Testis (tissue), 3 donors: ENCODE measurements around the gene PIGO. TPM values are rescaled to one million over a fixed set of nuclear protein-coding genes. Genes with fewer than 3 reads are reported as not detected.
A peak's percentile ranks its signal among the peaks of the same experiment; 100 is the strongest.

ENCODE experiments used
- DNase-seq: peaks from one replicate; pipeline ENCODE4 v3.0.0-alpha.2; 2019
- H3K27ac ChIP-seq, 2 donors: fragments of 200-600 bp; sonication (generic); one replicate each; pipeline ENCODE4 v1.5.1; 2019
- H3K27me3 ChIP-seq: fragments of 200-600 bp; sonication (generic); one replicate; pipeline ENCODE4 v1.5.1; 2019
- H3K36me3 ChIP-seq: fragments of 200-600 bp; sonication (generic); one replicate; pipeline ENCODE4 v1.5.1; 2017; ENCODE audit warnings: low read depth; ENCODE audit errors: missing control alignments
- H3K4me1 ChIP-seq: fragments of 200-600 bp; sonication (generic); one replicate; pipeline ENCODE4 v1.5.1; 2019
- H3K4me3 ChIP-seq, 2 donors: fragments of 200-600 bp; sonication (generic); one replicate each; pipeline ENCODE4 v1.5.1; 2017 to 2019
- H3K9me3 ChIP-seq: fragments of 200-600 bp; sonication (generic); one replicate; pipeline ENCODE4 v1.5.1; 2017
- CTCF ChIP-seq, 3 experiments: fragments of 450-650 bp in 2 of 3; fragments of 200-600 bp in 1 of 3; sonication (generic) in 1 of 3; IDR thresholded peaks; one replicate each; pipeline ENCODE4 v1.5.1; 2016 to 2019; ENCODE audit warnings: antibody characterized with exemption in 3 of 3, mild to moderate bottlenecking in 2 of 3, moderate library complexity in 1 of 3
- POLR2A ChIP-seq: fragments of 450-650 bp; IDR thresholded peaks from one replicate; pipeline ENCODE4 v1.6.1; 2017; ENCODE audit warnings: antibody characterized with exemption, mild to moderate bottlenecking, moderate library complexity
- WGBS, 2 donors: methylation state at CpG; one replicate each; pipeline ENCODE4 v1.1.5; 2018; 5-methylcytosine and 5-hydroxymethylcytosine counted together
- intact Hi-C: fragments of 100-400 bp; cut with DNase I; formaldehyde crosslinking; loops from one replicate; pipeline ENCODE4 v1.15.1; 2023; ENCODE audit warnings: low total_unique reads
- polyA plus RNA-seq: library from polyadenylated mRNA; stranded (reverse); fragments of 350-450 nt; fragmentation: Illumina TruSeq; extraction: RNeasy Lipid Tissue Mini Kit (QIAGEN cat#74804); gene quantifications from one replicate; pipeline ENCODE4 v1.2.3, GENCODE V29; 2014; ENCODE audit warnings: low read depth, low replicate concordance; ENCODE audit not compliant: insufficient read depth
- total RNA-seq, 2 donors: library from RNA; depleted of rRNA; stranded (reverse); fragments of >200 nt; gene quantifications; one replicate each; pipeline ENCODE4 v1.2.3, GENCODE V29; 2016

PIGO gene
- total and polyA plus RNA-seq, 3 donors from 2014 or later = 27.6 to 41.4 (median 33.1) TPM

GRCh38 chr9:35054871-35055644 lies 41.3 kb downstream of the PIGO start:
- H3K27ac ChIP-seq = no peak overlapping the region
- H3K9me3 ChIP-seq = no peaks in the 10 kb centered on the region
- no peak for DNase-seq
- H3K4me3 ChIP-seq = no peak overlapping the region
- no peaks in the 10 kb centered on the region for H3K36me3 ChIP-seq
- no peaks in the 10 kb centered on the region for H3K4me1 ChIP-seq
- 95% methylated on average over 14 of the region's 14 CpGs for WGBS, 2 donors
- no peak for TF ChIP-seq CTCF (IDR thresholded peaks at IDR 0.05)
- TF ChIP-seq POLR2A = no peak
- intact Hi-C loops = no loop called here
- no peaks in the 10 kb centered on the region for H3K27me3 ChIP-seq

- H3K9me3 ChIP-seq = no peaks in the 10 kb centered on the region
- H3K36me3 ChIP-seq = no peaks in the 10 kb centered on the region
- H3K27me3 ChIP-seq = no peaks in the 10 kb centered on the region
- TF ChIP-seq POLR2A = no peak
- no peak for TF ChIP-seq CTCF (IDR thresholded peaks at IDR 0.05)
- no peak for DNase-seq
- 65 to 76% methylated on average over 5 of the region's 5 CpGs for WGBS, 2 donors
- intact Hi-C loops = no loop called here
- H3K4me1 ChIP-seq = no peaks in the 10 kb centered on the region
- H3K4me3 ChIP-seq = no peak overlapping the region
- H3K27ac ChIP-seq = no peak overlapping the region
Observed at GRCh38 chr9:35054185-35054835, 42.1 kb downstream of the PIGO start.

GRCh38 chr9:35051069-35051967 lies 45.1 kb downstream of the PIGO start:
- intact Hi-C loops = no loop called here
- peak; percentile 38 to 65 (median 64) for TF ChIP-seq CTCF (IDR thresholded peaks at IDR 0.05)
- TF ChIP-seq POLR2A = no peak
- WGBS, 2 donors = 79 to 85% methylated on average over 7 of the region's 7 CpGs
- H3K4me3 ChIP-seq = no peak overlapping the region
- H3K36me3 ChIP-seq = no peaks in the 10 kb centered on the region
- H3K9me3 ChIP-seq = no peaks in the 10 kb centered on the region
- H3K27ac ChIP-seq = no peak overlapping the region
- H3K27me3 ChIP-seq = no peaks in the 10 kb centered on the region
- no peaks in the 10 kb centered on the region for H3K4me1 ChIP-seq
- DNase-seq = peak; percentile 65

- intact Hi-C loops = no loop called here
- Histone ChIP-seq H3K4me3 (no peak overlapping the region), H3K36me3 (no peaks in the 10 kb centered on the region), H3K27ac (no peak overlapping the region), H3K27me3 (no peaks in the 10 kb centered on the region), H3K4me1 (no peaks in the 10 kb centered on the region), H3K9me3 (no peaks in the 10 kb centered on the region)
- DNase-seq = no peak
- WGBS, 2 donors = 94 to 99% methylated on average over 6 of the region's 6 CpGs
- TF ChIP-seq POLR2A (no peak), CTCF (IDR thresholded peaks at IDR 0.05) (no peak)
Observed at GRCh38 chr9:35048511-35048910, 47.9 kb downstream of the PIGO start.
